Tibial artery (tissue), 4 donors: ENCODE measurements around the gene SPATA20.

Source experiments
- DNase-seq, 2 donors: peaks; one replicate each; pipeline ENCODE4 v3.0.0-alpha.2; 2019
- H3K27ac ChIP-seq, 2 donors: fragments of 200-600 bp; sonication (generic) in 1 of 2; 1 replicate in 1 of 2; 2 replicates in 1 of 2; pipeline ENCODE4 v1.5.1; 2018 to 2019; ENCODE audit warnings: mild to moderate bottlenecking in 1 of 2
- H3K27me3 ChIP-seq, 2 donors: fragments of 200-600 bp; sonication (generic) in 1 of 2; one replicate each; pipeline versions ENCODE4 v1.5.1 to v1.6.0; 2016 to 2019
- H3K36me3 ChIP-seq, 3 donors: fragments of 200-600 bp; sonication (generic) in 2 of 3; one replicate each; pipeline ENCODE4 v1.5.1; 2016 to 2019; ENCODE audit warnings: mild to moderate bottlenecking in 2 of 3
- H3K4me1 ChIP-seq, 4 donors: fragments of 200-600 bp; sonication (generic) in 2 of 4; 1 replicate in 3 of 4; 2 replicates in 1 of 4; pipeline ENCODE4 v1.5.1; 2016 to 2019
- H3K4me3 ChIP-seq, 2 donors: fragments of 200-600 bp; sonication (generic) in 1 of 2; 1 replicate in 1 of 2; 2 replicates in 1 of 2; pipeline ENCODE4 v1.5.1; 2018 to 2019; ENCODE audit warnings: mild to moderate bottlenecking in 2 of 2
- H3K9me3 ChIP-seq, 3 donors: fragments of 200-600 bp; sonication (generic) in 1 of 3; one replicate each; pipeline ENCODE4 v1.5.1; 2016 to 2019
- CTCF ChIP-seq, 2 experiments: fragments of 200-600 bp in 1 of 2; fragments of 450-650 bp in 1 of 2; IDR thresholded peaks; one replicate each; pipeline ENCODE4 v1.5.1; 2017 to 2019; ENCODE audit warnings: antibody characterized with exemption in 2 of 2, mild to moderate bottlenecking in 1 of 2, moderate library complexity in 1 of 2
- intact Hi-C: fragments of 100-400 bp; cut with DNase I; formaldehyde crosslinking; loops from one replicate; pipeline ENCODE4 v1.15.0; 2023; ENCODE audit warnings: low total_unique reads

The SPATA20 gene

GRCh38 chr17:50570528-50570927 lies 23.6 kb downstream of the SPATA20 start:
- H3K27ac ChIP-seq = no peak overlapping the region
- no peak overlapping the region for H3K4me3 ChIP-seq
- H3K27me3 ChIP-seq = peaks cover 0 to 12% of the 10 kb centered on the region in 2 donors
- no peaks in the 10 kb centered on the region for H3K9me3 ChIP-seq
- H3K4me1 ChIP-seq = peaks cover 0 to 3% (median under 1%) of the 10 kb centered on the region in 4 donors
- intact Hi-C loops = no loop called here
- no peaks in the 10 kb centered on the region for H3K36me3 ChIP-seq
- no peak for TF ChIP-seq CTCF (IDR thresholded peaks at IDR 0.05)
- no peak for DNase-seq

DNA sequence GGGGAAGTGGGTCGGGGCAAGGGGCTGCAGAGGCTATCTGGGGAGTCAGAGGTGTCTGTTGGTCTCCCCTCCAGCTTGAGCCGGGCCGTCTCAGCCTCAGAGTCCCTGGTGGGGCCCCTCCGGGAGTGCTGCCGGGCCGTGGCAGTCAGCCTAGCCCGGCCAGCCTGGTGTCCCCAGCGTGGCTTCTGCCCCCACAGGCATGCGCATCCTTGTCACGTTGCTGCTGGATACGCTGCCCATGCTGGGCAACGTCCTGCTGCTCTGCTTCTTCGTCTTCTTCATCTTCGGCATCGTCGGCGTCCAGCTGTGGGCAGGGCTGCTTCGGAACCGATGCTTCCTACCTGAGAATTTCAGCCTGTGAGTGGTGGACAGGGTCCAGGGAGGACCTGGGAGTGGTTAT lies 24.7 kb downstream of the SPATA20 start:
- intact Hi-C loops = no loop called here
- H3K36me3 ChIP-seq = no peaks in the 10 kb centered on the region
- DNase-seq = no peak
- peaks cover 0 to 6% of the 10 kb centered on the region in 2 donors for H3K27me3 ChIP-seq
- H3K4me3 ChIP-seq = no peak overlapping the region
- H3K4me1 ChIP-seq = no peaks in the 10 kb centered on the region
- no peak for TF ChIP-seq CTCF (IDR thresholded peaks at IDR 0.05)
- H3K9me3 ChIP-seq = no peaks in the 10 kb centered on the region
- no peak overlapping the region for H3K27ac ChIP-seq

- no peak for DNase-seq
Observed at GRCh38 chr17:50572541-50572940, 25.6 kb downstream of the SPATA20 start.

GRCh38 chr17:50573866-50574611 lies 27.1 kb downstream of the SPATA20 start:
- intact Hi-C loops = no loop called here
- Histone ChIP-seq H3K4me1 (no peaks in the 10 kb centered on the region), H3K9me3 (no peaks in the 10 kb centered on the region), H3K27ac (no peak overlapping the region), H3K27me3 (peaks cover 0 to 17% of the 10 kb centered on the region in 2 donors), H3K36me3 (no peaks in the 10 kb centered on the region), H3K4me3 (no peak overlapping the region)
- TF ChIP-seq CTCF (IDR thresholded peaks at IDR 0.05) = no peak
- no peak for DNase-seq

More at GRCh38 chr17:50572541-50572940, 25.6 kb downstream of the SPATA20 start:
- H3K4me3 ChIP-seq = no peak overlapping the region
- no peak overlapping the region for H3K27ac ChIP-seq
- no peaks in the 10 kb centered on the region for H3K9me3 ChIP-seq
- no peaks in the 10 kb centered on the region for H3K36me3 ChIP-seq
- TF ChIP-seq CTCF (IDR thresholded peaks at IDR 0.05) = no peak
- intact Hi-C loops = no loop called here
- peaks cover 0 to 7% of the 10 kb centered on the region in 2 donors for H3K27me3 ChIP-seq
- H3K4me1 ChIP-seq = no peaks in the 10 kb centered on the region

DNA sequence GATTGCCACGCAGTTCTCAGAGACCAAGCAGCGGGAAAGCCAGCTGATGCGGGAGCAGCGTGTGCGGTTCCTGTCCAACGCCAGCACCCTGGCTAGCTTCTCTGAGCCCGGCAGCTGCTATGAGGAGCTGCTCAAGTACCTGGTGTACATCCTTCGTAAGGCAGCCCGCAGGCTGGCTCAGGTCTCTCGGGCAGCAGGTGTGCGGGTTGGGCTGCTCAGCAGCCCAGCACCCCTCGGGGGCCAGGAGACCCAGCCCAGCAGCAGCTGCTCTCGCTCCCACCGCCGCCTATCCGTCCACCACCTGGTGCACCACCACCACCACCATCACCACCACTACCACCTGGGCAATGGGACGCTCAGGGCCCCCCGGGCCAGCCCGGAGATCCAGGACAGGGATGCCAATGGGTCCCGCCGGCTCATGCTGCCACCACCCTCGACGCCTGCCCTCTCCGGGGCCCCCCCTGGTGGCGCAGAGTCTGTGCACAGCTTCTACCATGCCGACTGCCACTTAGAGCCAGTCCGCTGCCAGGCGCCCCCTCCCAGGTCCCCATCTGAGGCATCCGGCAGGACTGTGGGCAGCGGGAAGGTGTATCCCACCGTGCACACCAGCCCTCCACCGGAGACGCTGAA lies 28.7 kb downstream of the SPATA20 start:
- no peak for TF ChIP-seq CTCF (IDR thresholded peaks at IDR 0.05)
- DNase-seq = no peak
- no peak overlapping the region for H3K4me3 ChIP-seq
- H3K27ac ChIP-seq = no peak overlapping the region
- peaks cover 0 to 29% of the 10 kb centered on the region in 2 donors for H3K27me3 ChIP-seq
- no peaks in the 10 kb centered on the region for H3K36me3 ChIP-seq
- intact Hi-C loops = no loop called here
- no peaks in the 10 kb centered on the region for H3K4me1 ChIP-seq
- no peaks in the 10 kb centered on the region for H3K9me3 ChIP-seq
